B cell (primary cell): ENCODE data around the gene TWF2. TPM values are rescaled to one million over a fixed set of nuclear protein-coding genes. Genes with fewer than 3 reads are reported as not detected.

Experiments
- ATAC-seq: fragments of 200-7000 bp; cut with Tn5 transposase; one replicate; pipeline ENCODE4 v1.10.0; 2021; ENCODE audit warnings: low read depth, mild to moderate bottlenecking, moderate number of reproducible peaks, moderate library complexity
- CTCF ChIA-PET: fragments of 350-600 bp; sonication (Branson Sonifier 250); formaldehyde crosslinking; loops from one replicate; lab custom pipeline; 2021; ENCODE audit warnings: antibody characterized with exemption, inconsistent platforms; lab: Charles Lee
- POLR2A ChIA-PET: fragments of 350-600 bp; sonication (Branson Sonifier 250); formaldehyde crosslinking; loops from one replicate; lab custom pipeline; 2021; ENCODE audit warnings: antibody characterized with exemption; lab: Charles Lee
- DNase-seq: peaks from one replicate; pipeline ENCODE4 v3.0.0; 2013
- H2AFZ ChIP-seq: 2 replicates; pipeline ENCODE4 v1.6.1; 2012; ENCODE audit warnings: mild to moderate bottlenecking, low read depth, low read length; ENCODE audit not compliant: insufficient read depth, poor library complexity, severe bottlenecking
- H3K27ac ChIP-seq, 2 donors: 1 replicate in 1 of 2; 2 replicates in 1 of 2; pipeline ENCODE4 v1.5.1; 2012 to 2013; ENCODE audit warnings: low read length in 2 of 2, mild to moderate bottlenecking in 2 of 2, moderate library complexity in 1 of 2
- H3K27me3 ChIP-seq, 4 experiments: fragments of 200-600 bp in 1 of 4; sonication (generic) in 1 of 4; replicated peaks in 1 of 4; 1 replicate in 2 of 4; 2 replicates in 2 of 4; pipeline versions ENCODE4 v1.6.1 to v1.7.0; 2013 to 2016; ENCODE audit warnings: low read length in 3 of 4, mild to moderate bottlenecking in 2 of 4, mixed read lengths in 1 of 4, moderate library complexity in 1 of 4; ENCODE audit not compliant: insufficient read depth in 4 of 4, control insufficient read depth in 3 of 4; ENCODE audit errors: control extremely low read depth in 1 of 4
- H3K36me3 ChIP-seq, 2 experiments: replicated peaks in 1 of 2; 1 replicate in 1 of 2; 2 replicates in 1 of 2; pipeline versions ENCODE4 v1.6.1 to v1.7.1; 2013; ENCODE audit warnings: low read length in 1 of 2; ENCODE audit not compliant: insufficient read depth in 2 of 2, control insufficient read depth in 1 of 2; ENCODE audit errors: control extremely low read depth in 1 of 2, extremely low read depth in 1 of 2
- H3K4me1 ChIP-seq, 2 donors: fragments of 200-600 bp in 1 of 2; sonication (generic) in 1 of 2; 1 replicate in 1 of 2; 2 replicates in 1 of 2; pipeline versions ENCODE4 v1.5.1 to v1.6.1; 2013 to 2017; ENCODE audit warnings: low read length in 2 of 2; ENCODE audit not compliant: control insufficient read depth in 2 of 2, insufficient read depth in 2 of 2
- H3K4me2 ChIP-seq: replicated peaks from 2 replicates; pipeline ENCODE3; 2012; ENCODE audit warnings: mild to moderate bottlenecking, low read depth, low read length; ENCODE audit not compliant: poor library complexity, severe bottlenecking
- H3K4me3 ChIP-seq, 5 experiments: fragments of 200-600 bp in 1 of 5; sonication (generic) in 1 of 5; 1 replicate in 3 of 5; 2 replicates in 2 of 5; pipeline versions ENCODE4 v1.5.1 to v1.7.0; 2011 to 2016; ENCODE audit warnings: low read length in 4 of 5, mild to moderate bottlenecking in 4 of 5, low read depth in 2 of 5, control low read depth in 1 of 5, moderate library complexity in 1 of 5; ENCODE audit not compliant: insufficient read depth in 1 of 5; ENCODE audit errors: control extremely low read depth in 1 of 5, extremely low read depth in 1 of 5
- H3K79me2 ChIP-seq: fragments of 200-600 bp; sonication (generic); one replicate; pipeline ENCODE4 v1.6.0; 2016; ENCODE audit warnings: low read length; ENCODE audit not compliant: control insufficient read depth, insufficient read depth
- H3K9ac ChIP-seq: fragments of 200-600 bp; sonication (generic); 2 replicates; pipeline ENCODE4 v1.6.1; 2017; ENCODE audit warnings: mild to moderate bottlenecking, low read length, moderate library complexity
- H3K9me3 ChIP-seq, 3 donors: one replicate each; pipeline versions ENCODE4 v1.6.1 to v1.7.1; 2013; ENCODE audit warnings: low read length in 2 of 3; ENCODE audit not compliant: control insufficient read depth in 2 of 3, insufficient read depth in 1 of 3; ENCODE audit errors: control extremely low read depth in 1 of 3
- H4K20me1 ChIP-seq: 2 replicates; pipeline ENCODE4 v1.6.0; 2012; ENCODE audit warnings: mild to moderate bottlenecking, low read length; ENCODE audit not compliant: insufficient read depth, control insufficient read depth, poor library complexity, severe bottlenecking
- H3K27ac Mint-ChIP-seq: one replicate; pipeline ENCODE4 v1.8.0; 2021; ENCODE audit warnings: mixed read lengths
- H3K27me3 Mint-ChIP-seq: one replicate; pipeline ENCODE4 v1.8.0; 2021; ENCODE audit warnings: mixed read lengths
- H3K4me1 Mint-ChIP-seq: one replicate; pipeline ENCODE4 v1.8.0; 2021; ENCODE audit warnings: mixed read lengths
- H3K4me3 Mint-ChIP-seq: one replicate; pipeline ENCODE4 v1.8.0; 2021; ENCODE audit warnings: mixed read lengths
- H3K9me3 Mint-ChIP-seq: one replicate; pipeline ENCODE4 v1.8.0; 2022; ENCODE audit warnings: mixed read lengths; ENCODE audit not compliant: insufficient read depth
- EZH2 ChIP-seq: IDR thresholded peaks from 2 replicates; pipeline ENCODE4 v1.6.1; 2012; ENCODE audit warnings: borderline replicate concordance, low read depth, mild to moderate bottlenecking, moderate library complexity, low read length; ENCODE audit not compliant: insufficient read depth, poor library complexity, severe bottlenecking
- WGBS: methylation state at CpG from one replicate; pipeline ENCODE4 v1.1.5; 2013; ENCODE audit warnings: missing lambda C conversion rate; ENCODE audit not compliant: insufficient coverage; 5-methylcytosine and 5-hydroxymethylcytosine counted together
- intact Hi-C: fragments of 100-400 bp; cut with micrococcal nuclease; formaldehyde crosslinking; loops from one replicate; pipeline ENCODE4 v1.10.0; 2022
- polyA plus RNA-seq: library from polyadenylated mRNA; depleted of rRNA; stranded (reverse); fragments of >200 nt; gene quantifications from 2 replicates; pipeline ENCODE4 v1.2.3, GENCODE V29; 2012
- total RNA-seq, 2 donors: library from RNA; stranded (reverse); fragments of 120-200 nt in 1 of 2; gene quantifications; 1 replicate in 1 of 2; 2 replicates in 1 of 2; pipeline versions ENCODE4 v1.2.3 to v1.2.4, GENCODE V29; 2013 to 2022
- TF ChIP-seq, protein P1 (sequence below): fragments of 200-600 bp; IDR thresholded peaks from one replicate; pipeline ENCODE4 v1.8.0; 2022; ENCODE audit warnings: antibody characterized with exemption, mild to moderate bottlenecking

TWF2 gene
- total and polyA plus RNA-seq, 2 donors (not counting 1 experiment from before 2014, with no cell fraction given): 60.3 to 88.2 TPM

DNA sequence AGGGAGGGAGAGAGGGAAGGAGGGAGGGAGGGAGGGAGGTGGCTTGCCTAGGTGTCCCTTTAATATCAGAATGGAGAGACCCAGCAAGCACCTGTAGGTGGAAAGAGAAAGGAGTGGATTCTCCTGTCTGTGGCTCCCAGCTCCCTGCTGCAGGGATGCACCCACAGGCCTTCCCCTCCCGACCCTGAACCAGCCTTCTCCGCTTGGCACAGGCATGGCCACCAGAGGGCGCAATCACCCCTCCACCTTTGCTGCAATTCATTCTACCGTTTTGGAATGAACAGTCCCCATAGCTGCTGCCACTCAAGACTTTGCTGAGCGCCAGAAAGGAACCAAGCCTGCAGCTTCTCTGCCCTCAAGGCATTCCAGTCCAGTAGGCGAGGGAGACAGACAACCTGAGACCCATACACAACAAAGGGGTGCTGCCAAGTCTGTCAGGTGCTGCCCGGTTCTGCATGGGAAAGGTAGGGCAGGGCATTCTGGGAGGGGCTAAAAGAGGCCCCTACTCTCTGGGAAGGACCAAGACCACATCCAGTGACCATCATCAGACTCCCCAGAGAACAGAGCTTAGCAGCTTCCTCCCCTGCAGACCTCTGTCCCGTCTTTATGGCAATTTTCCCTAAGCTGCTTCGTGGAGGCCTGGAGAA lies 18.5 kb downstream of the TWF2 start:
- intact Hi-C loops: loop anchor here (1.0 to 10.0 kb wide), 4 partner anchors 11 to 226 kb away; partner anchors contain the start of gene DUSP7
- Histone ChIP-seq H3K27ac (no peak overlapping the region), H3K27me3 (no peaks in the 10 kb centered on the region), H4K20me1 (peaks cover 34% of the 10 kb centered on the region), H3K9me3 (no peaks in the 10 kb centered on the region), H3K4me3 (no peak overlapping the region), H3K9ac (no peak overlapping the region), H3K4me2 (peak overlapping the region; percentile 44), H3K36me3 (peaks cover 1 to 57% of the 10 kb centered on the region in 2 experiments), H3K4me1 (peaks cover 64 to 90% of the 10 kb centered on the region in 2 donors), H3K79me2 (peaks cover 69% of the 10 kb centered on the region), H2AFZ (no peak overlapping the region)
- 18% methylated on average over 7 of the region's 9 CpGs for WGBS
- ChIA-PET POLR2A (interaction anchor here (0.8 to 1.9 kb wide), 7 partner anchors 10 to 67 kb away, joined by 3 to 17 read pairs (median 4); partner anchors contain the start of genes GLYCTK, TWF2 and WDR82), CTCF (interaction anchor here (0.5 to 12.3 kb wide), 29 partner anchors 9 to 228 kb away, joined by 3 to 265 read pairs (median 5); partner anchors contain the start of genes ALAS1, GLYCTK, PPM1M and SEMA3G)
- H3K4me1 Mint-ChIP-seq: peaks cover 78% of the 10 kb centered on the region
- TF ChIP-seq EZH2: no peak
- TF ChIP-seq, protein P1, sequence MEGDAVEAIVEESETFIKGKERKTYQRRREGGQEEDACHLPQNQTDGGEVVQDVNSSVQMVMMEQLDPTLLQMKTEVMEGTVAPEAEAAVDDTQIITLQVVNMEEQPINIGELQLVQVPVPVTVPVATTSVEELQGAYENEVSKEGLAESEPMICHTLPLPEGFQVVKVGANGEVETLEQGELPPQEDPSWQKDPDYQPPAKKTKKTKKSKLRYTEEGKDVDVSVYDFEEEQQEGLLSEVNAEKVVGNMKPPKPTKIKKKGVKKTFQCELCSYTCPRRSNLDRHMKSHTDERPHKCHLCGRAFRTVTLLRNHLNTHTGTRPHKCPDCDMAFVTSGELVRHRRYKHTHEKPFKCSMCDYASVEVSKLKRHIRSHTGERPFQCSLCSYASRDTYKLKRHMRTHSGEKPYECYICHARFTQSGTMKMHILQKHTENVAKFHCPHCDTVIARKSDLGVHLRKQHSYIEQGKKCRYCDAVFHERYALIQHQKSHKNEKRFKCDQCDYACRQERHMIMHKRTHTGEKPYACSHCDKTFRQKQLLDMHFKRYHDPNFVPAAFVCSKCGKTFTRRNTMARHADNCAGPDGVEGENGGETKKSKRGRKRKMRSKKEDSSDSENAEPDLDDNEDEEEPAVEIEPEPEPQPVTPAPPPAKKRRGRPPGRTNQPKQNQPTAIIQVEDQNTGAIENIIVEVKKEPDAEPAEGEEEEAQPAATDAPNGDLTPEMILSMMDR: peak; percentile 83
- peak overlapping the region; percentile 66 for H3K4me3 Mint-ChIP-seq
- no peaks in the 10 kb centered on the region for H3K27me3 Mint-ChIP-seq
- H3K9me3 Mint-ChIP-seq: no peaks in the 10 kb centered on the region
- peak overlapping the region; percentile 86 for H3K27ac Mint-ChIP-seq
- DNase-seq: peak; percentile 85
- peak; percentile 59 for ATAC-seq
